DLD1 (cell line): Measurements from ENCODE around the gene GRK1.

ENCODE experiments used
- in situ Hi-C: cut with HindIII; loops from 2 replicates; pipeline ENCODE4 v1.10.0; 2017; ENCODE audit warnings: low sequenced_read_pairs

GRK1 gene

GRCh38 chr13:113728571-113729054 is 61.6 kb downstream of the GRK1 start:
- in situ Hi-C loops = no loop called here

- in situ Hi-C loops = no loop called here
Observed at GRCh38 chr13:113729187-113730019, 62.4 kb downstream of the GRK1 start.

GRCh38 chr13:113730258-113730691 is 63.3 kb downstream of the GRK1 start:
- in situ Hi-C loops = no loop called here

GRCh38 chr13:113730831-113731191 is 63.8 kb downstream of the GRK1 start:
- in situ Hi-C loops = no loop called here

GRCh38 chr13:113731192-113732175 is 64.5 kb downstream of the GRK1 start:
- in situ Hi-C loops = no loop called here

GRCh38 chr13:113732176-113732960 is 65.3 kb downstream of the GRK1 start:
- in situ Hi-C loops = no loop called here

- in situ Hi-C loops = no loop called here
Observed at GRCh38 chr13:113732961-113733950, 66.2 kb downstream of the GRK1 start.

- in situ Hi-C loops = no loop called here
Observed at GRCh38 chr13:113734099-113734825, 67.2 kb downstream of the GRK1 start.

GRCh38 chr13:113734826-113735125 is 67.8 kb downstream of the GRK1 start:
- in situ Hi-C loops = no loop called here

GRCh38 chr13:113735194-113735593 is 68.2 kb downstream of the GRK1 start:
- in situ Hi-C loops = no loop called here

- in situ Hi-C loops = no loop called here
Observed at GRCh38 chr13:113735750-113736149, 68.7 kb downstream of the GRK1 start.

GRCh38 chr13:113736258-113736731 is 69.3 kb downstream of the GRK1 start:
- in situ Hi-C loops = no loop called here

GRCh38 chr13:113737803-113738202 is 70.8 kb downstream of the GRK1 start:
- in situ Hi-C loops = no loop called here

- in situ Hi-C loops = no loop called here
Observed at GRCh38 chr13:113739527-113740285, 72.7 kb downstream of the GRK1 start.

GRCh38 chr13:113740286-113740556 is 73.2 kb downstream of the GRK1 start:
- in situ Hi-C loops = no loop called here

GRCh38 chr13:113740661-113741060 is 73.6 kb downstream of the GRK1 start:
- in situ Hi-C loops = no loop called here

GRCh38 chr13:113741191-113741668 is 74.2 kb downstream of the GRK1 start:
- in situ Hi-C loops = no loop called here

- in situ Hi-C loops = no loop called here
Observed at GRCh38 chr13:113742000-113742441, 75.0 kb downstream of the GRK1 start.
